ENCODE results near the gene PHYKPL.

The PHYKPL gene

GRCh38 chr5:178180141-178180863 is 52.3 kb downstream of the PHYKPL start:
- no peak for DNase-seq

- DNase-seq, result no peak
These were observed 55.0 kb downstream of the PHYKPL start for GRCh38 chr5:178177569-178177968.

GRCh38 chr5:178176791-178177190 is 55.8 kb downstream of the PHYKPL start:
- no peak for DNase-seq

- no peak for DNase-seq
These were observed 58.1 kb downstream of the PHYKPL start for GRCh38 chr5:178174456-178174855.

- DNase-seq, result no peak
These were observed 62.1 kb downstream of the PHYKPL start for GRCh38 chr5:178170455-178170854.

- no peak for DNase-seq
These were observed 67.0 kb downstream of the PHYKPL start for GRCh38 chr5:178165581-178165980.

GRCh38 chr5:178163772-178164735 is 68.5 kb downstream of the PHYKPL start:
- peak; percentile 90 for DNase-seq

GRCh38 chr5:178162481-178162880 is 70.1 kb downstream of the PHYKPL start:
- no peak for DNase-seq

- DNase-seq, result no peak
These were observed 72.4 kb downstream of the PHYKPL start for GRCh38 chr5:178160176-178160575.

All from activated CD4-positive, alpha-beta T cell treated with anti-CD3 and anti-CD28 coated beads for 1 hour (primary cell).